Panc1 (cell line): ENCODE measurements around the gene TKT. TPM values are rescaled to one million over a fixed set of nuclear protein-coding genes. Genes with fewer than 3 reads are reported as not detected.

ENCODE experiments used
- ATAC-seq: fragments of 200-7000 bp; cut with Tn5 transposase; 2 replicates; pipeline ENCODE4 v1.9.1; 2020; ENCODE audit warnings: mild to moderate bottlenecking, moderate library complexity
- BruUV-seq: library from RNA; stranded (reverse); fragments of 400-500 nt; replicated peaks from 2 replicates; lab custom pipeline; 2021; lab: Mats Ljungman, UMichigan
- CTCF ChIA-PET: fragments of 300-600 bp; sonication (Branson Sonifier 250); formaldehyde crosslinking; loops from one replicate; lab custom pipeline; 2022; ENCODE audit warnings: antibody characterized with exemption; lab: Charles Lee
- POLR2A ChIA-PET: fragments of 300-600 bp; sonication (Branson Sonifier 250); formaldehyde crosslinking; loops from one replicate; lab custom pipeline; 2022; ENCODE audit warnings: antibody characterized with exemption; lab: Charles Lee
- DNase-seq: peaks from one replicate; pipeline ENCODE4 v3.0.0-alpha.2; 2010; ENCODE audit warnings: low read depth, low spot score
- H3K27ac ChIP-seq: 2 replicates; pipeline ENCODE4 v1.5.1; 2011; ENCODE audit warnings: mild to moderate bottlenecking, low read length, inconsistent platforms
- H3K27me3 ChIP-seq: fragments of 200-500 bp; sonication (Bioruptor generic); 2 replicates; pipeline ENCODE4 v1.6.0; 2014; ENCODE audit warnings: low read length, inconsistent platforms; ENCODE audit not compliant: control insufficient read depth, insufficient read depth
- H3K36me3 ChIP-seq: fragments of 200-500 bp; sonication (Bioruptor generic); 2 replicates; pipeline ENCODE4 v1.5.1; 2014; ENCODE audit warnings: inconsistent platforms, mild to moderate bottlenecking, low read length, moderate library complexity; ENCODE audit not compliant: control insufficient read depth, insufficient read depth
- H3K4me1 ChIP-seq: 2 replicates; pipeline ENCODE4 v1.5.1; 2011; ENCODE audit warnings: inconsistent platforms, mild to moderate bottlenecking, low read length, moderate library complexity; ENCODE audit not compliant: control insufficient read depth, insufficient read depth
- H3K4me3 ChIP-seq, 2 experiments: 2 replicates each; pipeline ENCODE4 v1.5.1; 2011 to 2012; ENCODE audit warnings: low read depth in 2 of 2, low read length in 2 of 2, mild to moderate bottlenecking in 2 of 2, inconsistent platforms in 1 of 2, moderate library complexity in 1 of 2
- H3K9me3 ChIP-seq: fragments of 200-500 bp; sonication (Bioruptor generic); 2 replicates; pipeline ENCODE4 v1.5.1; 2014; ENCODE audit warnings: low read depth, mild to moderate bottlenecking, inconsistent platforms, low read length, moderate library complexity; ENCODE audit not compliant: control insufficient read depth, insufficient read depth
- CTCF ChIP-seq: fragments of 450-650 bp; IDR thresholded peaks from 2 replicates; pipeline ENCODE4 v1.5.1; 2017; ENCODE audit warnings: mild to moderate bottlenecking
- POLR2AphosphoS5 ChIP-seq: IDR thresholded peaks from 2 replicates; pipeline ENCODE4 v1.6.1; 2012; ENCODE audit warnings: mild to moderate bottlenecking, low read depth, low read length, moderate library complexity
- REST ChIP-seq, 2 experiments: IDR thresholded peaks; 2 replicates each; pipeline ENCODE4 v1.6.1; 2011 to 2012; ENCODE audit warnings: low read depth in 2 of 2, control low read depth in 1 of 2, low read length in 1 of 2, mild to moderate bottlenecking in 1 of 2, moderate library complexity in 1 of 2; ENCODE audit not compliant: insufficient read depth in 1 of 2
- SIN3A ChIP-seq: IDR thresholded peaks from 2 replicates; pipeline ENCODE4 v1.6.1; 2012; ENCODE audit warnings: low read depth, mild to moderate bottlenecking, low read length, moderate library complexity, borderline replicate concordance; ENCODE audit not compliant: insufficient read depth
- TCF7L2 ChIP-seq: IDR thresholded peaks from 2 replicates; pipeline ENCODE4 v1.6.1; 2011; ENCODE audit warnings: mild to moderate bottlenecking, low read depth, low read length, inconsistent platforms
- in situ Hi-C: cut with HindIII; loops from 2 replicates; pipeline ENCODE4 v1.10.0; 2016; ENCODE audit warnings: low sequenced_read_pairs, low pct_unique_long_range_greater_than_20kb
- intact Hi-C: fragments of 100-400 bp; cut with micrococcal nuclease; formaldehyde crosslinking; loops from one replicate; pipeline ENCODE4 v1.10.0; 2022; ENCODE audit not compliant: unreplicated experiment
- total RNA-seq: library from RNA; stranded (reverse); gene quantifications from one replicate; pipeline ENCODE4 v1.2.1, GENCODE V29; 2021; ENCODE audit not compliant: unreplicated experiment

Gene TKT
- total RNA-seq, 1 experiment from 2014 or later, result 338 TPM

- ChIA-PET CTCF (interaction anchor here (0.6 kb wide), 1 partner anchor 68 kb away, joined by 3 read pairs; no protein-coding TSS in a partner anchor), POLR2A (interaction anchor here (0.5 kb wide), 1 partner anchor 46 kb away, joined by 3 read pairs; no protein-coding TSS in a partner anchor)
- ATAC-seq (no peak), DNase-seq (no peak)
- H3K27ac ChIP-seq, result no peak overlapping the region
- peaks cover 8% of the 10 kb centered on the region for H3K36me3 ChIP-seq
- TF ChIP-seq POLR2AphosphoS5 (no peak; the same call in 1 of the 2 replicates), CTCF (no peak), REST (IDR thresholded peaks at IDR 0.05; ENCODE audit: insufficient read depth in 1 of 2, low read depth in 2 of 2, low read length in 1 of 2) (no peak), SIN3A (no peak), TCF7L2 (no peak)
- BruUV-seq, result no TSS peak
- intact Hi-C loops (no loop called here), in situ Hi-C loops (no loop called here)
- H3K9me3 ChIP-seq, result no peaks in the 10 kb centered on the region
- no peaks in the 10 kb centered on the region for H3K4me1 ChIP-seq
- H3K27me3 ChIP-seq, result no peaks in the 10 kb centered on the region
- no peak overlapping the region for H3K4me3 ChIP-seq
Measured at GRCh38 chr3:53221827-53222182, 34.0 kb downstream of the TKT start.

- ATAC-seq, result no peak
- Histone ChIP-seq H3K4me3 (no peak overlapping the region), H3K27me3 (no peaks in the 10 kb centered on the region), H3K4me1 (no peaks in the 10 kb centered on the region), H3K36me3 (peaks cover 5% of the 10 kb centered on the region), H3K27ac (no peak overlapping the region), H3K9me3 (no peaks in the 10 kb centered on the region)
- CTCF ChIA-PET, result interaction anchor here (0.6 to 0.7 kb wide), 2 partner anchors 25 to 68 kb away, joined by 3 to 10 read pairs; no protein-coding TSS in a partner anchor
- in situ Hi-C loops, result no loop called here
- intact Hi-C loops, result no loop called here
- BruUV-seq, result no TSS peak
- DNase-seq, result no peak
- POLR2A ChIA-PET, result interaction anchor here (0.6 kb wide), 1 partner anchor 40 kb away, joined by 7 read pairs; no protein-coding TSS in a partner anchor
- TF ChIP-seq CTCF (no peak), POLR2AphosphoS5 (no peak), REST (IDR thresholded peaks at IDR 0.05; ENCODE audit: insufficient read depth in 1 of 2, low read depth in 2 of 2, low read length in 1 of 2) (no peak), SIN3A (no peak), TCF7L2 (no peak)
Measured at GRCh38 chr3:53221345-53221744, 34.5 kb downstream of the TKT start.
